Body of pancreas (tissue), 4 donors: Measurements from ENCODE around the gene TIMP2.

Experiments used
- POLR2A ChIP-seq, 3 donors: fragments of 450-650 bp; IDR thresholded peaks; one replicate each; pipeline ENCODE4 v1.6.1; 2016; ENCODE audit warnings: antibody characterized with exemption in 3 of 3, mild to moderate bottlenecking in 2 of 3
- TF ChIP-seq, protein P1 (sequence below), 7 experiments: fragments of 450-650 bp in 4 of 7; fragments of 200-600 bp in 3 of 7; sonication (generic) in 3 of 7; IDR thresholded peaks; one replicate each; pipeline ENCODE4 v1.5.1; 2016 to 2019; ENCODE audit warnings: antibody characterized with exemption in 7 of 7

GRCh38 chr17:78859051-78859450, 66.1 kb downstream of the TIMP2 start:
- TF ChIP-seq POLR2A (IDR thresholded peaks at IDR 0.05): no peak
- TF ChIP-seq, protein P1, sequence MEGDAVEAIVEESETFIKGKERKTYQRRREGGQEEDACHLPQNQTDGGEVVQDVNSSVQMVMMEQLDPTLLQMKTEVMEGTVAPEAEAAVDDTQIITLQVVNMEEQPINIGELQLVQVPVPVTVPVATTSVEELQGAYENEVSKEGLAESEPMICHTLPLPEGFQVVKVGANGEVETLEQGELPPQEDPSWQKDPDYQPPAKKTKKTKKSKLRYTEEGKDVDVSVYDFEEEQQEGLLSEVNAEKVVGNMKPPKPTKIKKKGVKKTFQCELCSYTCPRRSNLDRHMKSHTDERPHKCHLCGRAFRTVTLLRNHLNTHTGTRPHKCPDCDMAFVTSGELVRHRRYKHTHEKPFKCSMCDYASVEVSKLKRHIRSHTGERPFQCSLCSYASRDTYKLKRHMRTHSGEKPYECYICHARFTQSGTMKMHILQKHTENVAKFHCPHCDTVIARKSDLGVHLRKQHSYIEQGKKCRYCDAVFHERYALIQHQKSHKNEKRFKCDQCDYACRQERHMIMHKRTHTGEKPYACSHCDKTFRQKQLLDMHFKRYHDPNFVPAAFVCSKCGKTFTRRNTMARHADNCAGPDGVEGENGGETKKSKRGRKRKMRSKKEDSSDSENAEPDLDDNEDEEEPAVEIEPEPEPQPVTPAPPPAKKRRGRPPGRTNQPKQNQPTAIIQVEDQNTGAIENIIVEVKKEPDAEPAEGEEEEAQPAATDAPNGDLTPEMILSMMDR (IDR thresholded peaks at IDR 0.05): no peak
